Stimulated activated CD4-positive, alpha-beta T cell treated with anti-CD3 and anti-CD28 coated beads, TNF-alpha, amount 100 ng/mL, for 24 hours (primary cell): ENCODE data around the gene NFATC1.
A peak's percentile ranks its signal among the peaks of the same experiment; 100 is the strongest.

ENCODE experiments used
- DNase-seq, 3 experiments: peaks; one replicate each; pipeline ENCODE4 v3.0.0-alpha.2; 2020; ENCODE audit warnings: low read depth in 3 of 3

NFATC1 gene

DNA sequence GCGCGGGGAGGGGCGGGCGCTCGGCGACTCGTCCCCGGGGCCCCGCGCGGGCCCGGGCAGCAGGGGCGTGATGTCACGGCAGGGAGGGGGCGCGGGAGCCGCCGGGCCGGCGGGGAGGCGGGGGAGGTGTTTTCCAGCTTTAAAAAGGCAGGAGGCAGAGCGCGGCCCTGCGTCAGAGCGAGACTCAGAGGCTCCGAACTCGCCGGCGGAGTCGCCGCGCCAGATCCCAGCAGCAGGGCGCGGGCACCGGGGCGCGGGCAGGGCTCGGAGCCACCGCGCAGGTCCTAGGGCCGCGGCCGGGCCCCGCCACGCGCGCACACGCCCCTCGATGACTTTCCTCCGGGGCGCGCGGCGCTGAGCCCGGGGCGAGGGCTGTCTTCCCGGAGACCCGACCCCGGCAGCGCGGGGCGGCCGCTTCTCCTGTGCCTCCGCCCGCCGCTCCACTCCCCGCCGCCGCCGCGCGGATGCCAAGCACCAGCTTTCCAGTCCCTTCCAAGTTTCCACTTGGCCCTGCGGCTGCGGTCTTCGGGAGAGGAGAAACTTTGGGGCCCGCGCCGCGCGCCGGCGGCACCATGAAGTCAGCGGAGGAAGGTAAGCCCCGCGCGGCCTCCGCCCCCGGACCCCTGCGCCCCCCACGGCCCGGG lies at the start of gene NFATC1:
Gene NFATC1 (plus strand): TSS at position 170 of the 644 bp plus-strand sequence. CDS start 295 bp downstream, at position 465.
- DNase-seq, result peak; percentile 74 to 89 (median 79)

DNA sequence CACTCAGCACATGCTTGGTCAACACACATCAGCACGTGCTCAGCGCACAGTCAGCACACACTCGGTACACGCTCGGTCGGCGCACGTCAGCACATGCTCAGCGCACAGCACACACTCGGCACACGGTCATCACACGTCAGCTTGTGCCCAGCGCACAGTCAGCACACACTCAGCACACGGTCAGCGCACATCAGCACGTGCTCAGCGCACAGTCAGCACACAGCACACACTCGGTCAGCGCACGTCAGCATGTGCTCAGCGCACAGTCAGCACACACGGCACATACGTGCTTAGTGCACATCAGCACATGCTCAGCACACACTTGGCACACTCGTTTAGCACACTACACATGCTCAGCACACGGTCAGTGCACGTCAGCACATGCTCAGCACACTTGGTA lies 49.7 kb upstream of the NFATC1 start:
- DNase-seq, result no peak

DNA sequence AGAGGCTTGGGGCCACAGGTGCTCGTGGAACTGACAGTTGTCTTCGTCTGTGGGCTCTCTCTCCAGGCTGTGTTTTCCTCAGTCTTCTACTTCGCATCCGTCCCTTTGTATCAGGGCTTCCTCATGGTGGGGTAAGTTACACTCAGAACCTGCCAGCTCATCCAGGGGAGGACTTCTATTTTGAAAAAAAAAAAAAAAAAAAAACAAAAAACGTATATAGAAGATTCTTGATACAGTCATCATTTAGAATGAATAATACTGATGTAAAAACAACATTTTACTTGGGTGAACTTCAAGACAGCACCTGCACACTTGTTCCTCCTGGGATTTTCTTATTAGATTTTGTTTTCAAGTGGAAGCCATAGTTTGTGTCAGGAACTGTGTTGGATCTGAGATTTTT lies 47.7 kb upstream of the NFATC1 start:
- DNase-seq, result no peak

DNA sequence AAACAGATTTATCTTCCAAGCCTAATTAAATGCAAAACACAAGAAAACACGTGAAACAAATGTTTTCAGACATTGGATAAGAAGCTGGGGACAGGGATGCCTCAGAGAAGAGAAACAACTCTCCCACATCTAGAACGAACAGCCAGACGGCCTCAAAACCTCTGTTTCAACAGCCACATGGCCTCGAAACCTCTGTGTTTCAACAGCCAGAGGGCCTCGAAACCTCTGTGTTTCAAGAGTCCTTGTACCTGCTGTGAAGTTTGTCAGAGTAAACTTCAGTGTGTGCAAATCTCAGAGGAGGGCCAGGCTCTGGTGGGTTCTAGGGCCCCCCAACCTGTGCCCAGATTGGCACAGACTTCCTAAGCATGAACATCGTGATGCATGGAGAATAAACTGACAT lies 43.3 kb upstream of the NFATC1 start:
- DNase-seq, result no peak

DNA sequence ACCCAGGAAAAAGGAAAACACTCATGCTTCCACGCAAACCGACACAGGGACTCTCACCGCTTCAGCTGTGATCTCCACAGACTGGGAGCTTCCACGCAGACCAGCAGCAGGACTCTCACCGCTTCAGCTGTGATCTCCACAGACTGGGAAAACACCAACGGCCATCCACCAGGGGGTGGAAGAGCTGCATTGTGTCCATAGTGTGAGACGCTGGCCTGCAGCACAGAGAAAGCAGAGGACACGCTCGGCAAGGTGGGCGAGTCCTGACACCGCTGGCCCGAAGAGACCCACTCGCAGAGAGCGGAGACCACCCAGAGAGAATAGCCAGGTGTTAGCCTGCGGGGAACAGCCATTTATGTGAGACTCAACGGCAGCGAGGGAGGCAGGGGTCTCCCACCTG lies 42.5 kb upstream of the NFATC1 start:
- DNase-seq, result no peak

DNA sequence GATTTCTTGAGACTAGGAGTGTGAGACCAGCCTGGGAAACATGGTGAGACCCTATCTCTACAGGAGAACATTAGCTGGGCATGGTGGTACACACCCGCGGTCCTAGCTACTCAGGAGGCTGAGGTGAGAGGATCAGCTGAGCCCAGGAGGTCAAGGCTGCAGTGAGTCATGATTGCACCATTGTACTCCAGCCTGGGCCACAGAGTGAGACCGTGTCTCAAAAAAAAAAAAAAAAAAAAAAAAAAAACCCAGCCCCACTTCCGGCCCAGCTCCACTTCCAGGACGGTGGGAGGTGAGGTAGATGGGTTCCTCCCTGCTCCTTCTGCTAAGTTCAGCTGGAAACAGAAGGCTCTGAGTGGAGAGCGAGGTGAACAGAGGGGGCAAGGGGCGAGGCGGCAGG lies 41.4 kb upstream of the NFATC1 start:
- no peak for DNase-seq

DNA sequence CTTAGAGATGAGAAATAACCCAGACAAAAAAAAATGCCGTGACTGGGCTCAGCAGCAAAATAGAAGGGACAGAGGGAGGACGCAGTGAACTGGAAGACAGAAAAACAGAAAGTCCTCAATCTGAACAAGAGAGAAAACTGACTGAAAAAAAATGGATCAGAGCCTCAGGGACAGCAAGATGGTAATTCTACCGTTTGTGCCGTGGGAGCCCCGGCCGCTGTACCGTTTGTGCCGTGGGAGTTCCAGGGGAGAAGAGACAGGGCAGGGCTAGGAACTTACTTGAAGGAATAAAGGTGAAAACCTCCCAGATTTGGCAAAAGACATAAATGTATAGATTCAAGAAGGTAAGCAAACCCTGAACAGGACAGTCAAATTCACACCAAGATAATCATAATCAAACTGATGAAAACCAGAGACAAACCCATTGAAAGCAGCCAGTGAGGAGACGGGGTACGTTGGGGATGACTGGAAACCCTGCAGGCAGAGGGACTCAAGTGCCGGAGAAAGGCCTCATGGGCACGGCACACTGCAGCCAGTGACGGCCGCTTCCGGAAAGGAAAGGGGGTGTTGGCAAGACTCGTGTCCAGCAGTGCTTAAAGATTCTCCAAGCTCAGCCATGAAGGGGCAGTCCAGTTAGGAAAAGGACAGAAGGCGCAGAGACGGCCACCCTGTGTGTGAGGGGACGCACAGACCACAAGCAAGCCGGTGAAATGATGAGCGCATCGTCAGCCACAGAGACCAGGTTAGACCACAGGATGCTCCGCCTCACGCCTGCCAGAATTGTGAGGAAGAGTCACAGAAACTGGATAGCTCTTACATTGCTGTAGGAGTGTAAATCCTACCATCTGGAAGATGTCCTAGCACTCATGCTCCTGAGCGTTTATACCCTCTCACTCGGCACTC lies 40.0 kb upstream of the NFATC1 start:
- no peak for DNase-seq

DNA sequence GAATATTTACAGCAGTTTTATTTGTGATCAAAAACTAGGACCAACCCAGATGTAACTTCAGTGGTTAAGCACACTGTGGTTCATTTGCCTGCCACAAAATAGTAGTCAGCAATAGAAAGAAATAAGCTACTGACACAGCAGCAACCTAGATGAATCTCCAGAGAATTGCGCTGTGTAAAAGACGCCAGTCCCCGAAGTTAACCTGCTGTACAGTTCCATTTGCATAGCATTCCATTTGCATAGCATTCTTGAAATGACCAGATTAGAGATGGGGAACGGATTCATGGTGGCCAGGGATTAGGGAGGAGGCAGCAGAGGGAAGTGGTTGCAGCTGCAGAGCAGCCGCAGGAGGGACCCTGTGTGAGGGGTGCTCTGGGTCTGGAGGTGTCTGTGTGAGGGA lies 39.3 kb upstream of the NFATC1 start:
- DNase-seq, result no peak

DNA sequence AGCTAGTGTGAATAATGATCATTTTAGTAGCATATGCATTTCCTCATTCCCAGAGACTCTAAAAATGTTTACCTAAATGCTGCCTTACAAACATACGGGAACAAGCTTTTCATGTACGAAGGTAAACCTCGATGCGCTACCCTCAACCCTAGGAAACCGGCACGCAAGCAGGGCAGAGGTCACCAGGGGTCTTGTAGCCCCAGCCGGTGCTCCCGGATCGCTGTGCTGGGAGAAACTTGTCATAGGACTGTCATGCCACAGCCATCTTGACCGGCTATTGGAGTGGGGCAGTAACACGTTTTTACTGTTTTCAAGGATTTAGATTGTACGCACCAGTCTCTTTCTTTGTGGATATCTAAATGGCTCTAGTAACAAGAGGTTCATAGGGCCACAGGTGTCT lies 34.8 kb upstream of the NFATC1 start:
- no peak for DNase-seq

DNA sequence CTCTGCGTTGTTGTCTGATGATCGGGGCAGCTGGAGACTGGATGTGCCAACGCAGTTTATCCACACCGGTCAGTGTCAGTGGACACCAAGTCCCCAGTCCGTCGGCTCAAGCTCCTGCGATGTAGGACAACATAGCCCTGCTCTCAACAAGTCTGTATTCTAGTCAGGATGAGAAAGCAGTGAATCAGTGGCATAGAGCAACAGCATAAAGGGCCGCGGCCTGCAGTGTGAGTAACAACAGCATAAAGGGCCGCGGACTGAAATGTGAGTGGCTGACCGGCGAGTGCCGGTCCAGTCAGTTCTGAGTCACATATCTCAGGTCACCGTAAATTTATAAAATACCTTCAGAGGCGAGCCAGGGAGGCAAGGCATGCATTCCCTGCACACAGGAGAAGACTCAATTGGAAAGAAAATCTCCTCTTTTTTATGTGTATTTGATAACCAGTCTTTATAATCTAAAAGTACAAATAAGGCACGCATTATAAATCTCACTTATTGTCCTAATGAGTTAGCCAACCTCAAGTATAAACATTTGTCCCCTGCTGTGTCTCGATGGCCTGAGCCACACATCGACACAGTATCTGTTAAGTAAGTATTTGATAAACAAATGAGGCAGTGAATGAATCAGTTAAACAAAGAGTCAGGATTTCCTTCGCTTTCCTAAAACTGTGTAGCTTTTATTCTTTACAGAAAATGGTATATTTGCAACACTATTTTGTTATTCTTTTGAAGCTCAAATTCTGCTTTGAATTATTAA lies 33.8 kb upstream of the NFATC1 start:
- no peak for DNase-seq

DNA sequence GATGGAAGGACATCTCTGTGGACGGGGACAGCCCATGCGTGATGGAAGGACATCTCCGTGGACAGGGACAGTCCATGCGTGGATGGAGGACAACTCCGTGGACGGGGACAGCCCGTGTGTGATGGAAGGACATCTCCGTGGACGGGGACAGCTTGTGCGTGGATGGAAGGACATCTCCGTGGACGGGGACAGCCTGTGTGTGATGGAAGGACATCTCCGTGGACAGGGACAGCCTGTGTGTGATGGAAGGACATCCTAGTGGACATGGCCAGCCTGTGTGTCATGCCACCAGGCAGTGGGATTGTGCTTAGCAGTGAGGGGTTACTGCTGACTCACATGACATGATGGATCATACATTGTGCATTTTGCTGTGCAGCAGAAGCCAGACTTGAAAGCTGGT lies 30.0 kb upstream of the NFATC1 start:
- DNase-seq, result no peak

DNA sequence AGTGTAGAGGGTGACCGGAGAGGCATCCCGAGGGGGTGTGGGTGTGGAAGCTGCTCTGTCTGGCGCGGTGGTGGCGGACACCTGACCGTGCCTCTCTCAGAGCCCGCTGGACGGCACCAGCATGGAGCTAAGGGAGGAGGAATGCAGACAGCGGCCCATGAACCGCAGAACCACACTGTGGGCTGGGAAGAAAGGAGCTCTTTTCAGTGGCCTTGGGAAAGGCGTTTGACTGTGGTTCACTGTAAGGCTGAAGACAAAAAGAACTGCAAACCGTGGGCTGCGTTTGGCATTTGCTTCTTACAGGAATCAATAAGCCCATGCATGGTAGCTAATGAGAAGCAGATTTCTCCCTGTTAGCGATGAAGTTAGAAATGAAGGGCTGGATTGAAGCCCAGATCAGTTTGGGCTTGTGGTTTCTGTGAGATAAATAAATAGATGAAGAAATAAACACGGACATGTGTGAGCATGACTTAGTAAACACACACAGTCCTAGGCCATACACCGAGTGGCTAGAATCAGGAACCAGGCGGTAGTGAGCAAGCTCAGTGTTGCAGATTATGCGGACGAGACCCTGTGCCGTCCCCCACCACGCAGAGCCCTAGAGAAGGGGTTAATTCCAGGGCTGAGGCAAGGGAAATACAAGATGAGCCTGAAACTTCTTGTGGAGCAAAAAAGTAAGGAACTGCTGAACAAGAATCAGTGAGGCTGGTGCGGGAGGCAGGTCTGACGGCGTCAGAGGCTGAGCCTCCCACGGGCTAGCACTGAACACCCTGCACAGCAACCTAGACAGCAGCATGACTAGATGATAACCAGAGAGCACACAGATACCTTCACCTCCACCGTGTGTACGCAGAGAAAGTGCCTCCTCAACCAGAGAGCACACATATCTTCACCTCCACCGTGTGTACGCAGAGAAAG lies 29.3 kb upstream of the NFATC1 start:
- DNase-seq, result no peak

DNA sequence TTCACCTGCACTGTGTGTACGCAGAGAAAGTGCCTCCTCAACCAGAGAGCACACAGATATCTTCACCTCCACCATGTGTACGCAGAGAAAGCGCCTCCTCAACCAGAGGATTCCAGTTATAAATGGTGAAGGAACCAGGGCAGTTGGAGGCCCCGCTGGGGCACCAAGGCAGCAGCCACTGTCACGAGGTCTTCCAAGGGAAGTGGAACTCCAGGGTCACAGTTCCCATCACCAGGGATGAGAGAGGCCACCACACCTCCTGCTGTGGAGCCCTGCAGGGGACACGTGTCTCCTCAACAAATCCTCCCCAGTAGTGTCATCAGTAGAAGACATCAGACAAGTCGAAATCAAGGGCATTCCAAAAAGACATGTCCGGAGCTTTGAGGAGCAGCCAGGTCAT lies 28.2 kb upstream of the NFATC1 start:
- DNase-seq, result no peak

DNA sequence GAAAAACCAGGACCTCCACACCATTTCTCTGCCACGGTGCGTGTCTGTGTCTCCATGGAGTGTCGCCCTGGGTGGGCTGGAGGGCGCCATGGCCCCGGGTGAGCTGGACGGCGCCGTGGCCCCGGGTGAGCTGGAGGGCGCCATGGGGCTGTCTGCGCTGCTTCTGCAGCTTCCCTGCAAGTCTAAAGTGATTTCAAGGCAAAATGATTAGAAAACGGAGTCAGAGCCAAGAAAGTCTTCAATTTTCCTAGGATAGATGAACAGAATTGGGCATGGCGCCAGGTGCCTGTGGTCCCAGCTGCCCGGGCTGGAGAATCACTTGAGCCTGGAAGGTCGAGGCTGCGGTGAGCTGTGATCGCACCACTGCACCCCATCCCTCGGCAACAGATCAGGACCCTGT lies 27.7 kb upstream of the NFATC1 start:
- DNase-seq, result no peak

DNA sequence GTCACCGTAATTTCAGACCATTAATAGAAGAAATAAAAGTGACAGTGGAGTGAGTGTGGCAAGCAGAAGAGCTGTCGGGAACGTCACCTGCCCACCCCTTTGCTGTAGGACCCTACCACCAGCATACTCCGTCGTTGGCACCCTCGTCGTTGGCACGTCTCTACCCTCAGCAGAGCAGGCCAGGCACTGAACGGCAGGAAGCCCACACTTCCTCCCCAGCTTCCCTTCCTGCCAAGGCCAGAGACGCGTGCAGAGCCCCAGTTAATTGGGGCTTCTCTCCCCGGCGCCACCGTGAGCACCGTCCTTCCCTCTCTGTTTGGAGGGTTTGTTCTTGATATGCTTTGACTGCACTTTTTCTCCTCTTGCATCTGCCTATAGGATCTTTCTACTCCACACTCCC lies 27.0 kb upstream of the NFATC1 start:
- no peak for DNase-seq

DNA sequence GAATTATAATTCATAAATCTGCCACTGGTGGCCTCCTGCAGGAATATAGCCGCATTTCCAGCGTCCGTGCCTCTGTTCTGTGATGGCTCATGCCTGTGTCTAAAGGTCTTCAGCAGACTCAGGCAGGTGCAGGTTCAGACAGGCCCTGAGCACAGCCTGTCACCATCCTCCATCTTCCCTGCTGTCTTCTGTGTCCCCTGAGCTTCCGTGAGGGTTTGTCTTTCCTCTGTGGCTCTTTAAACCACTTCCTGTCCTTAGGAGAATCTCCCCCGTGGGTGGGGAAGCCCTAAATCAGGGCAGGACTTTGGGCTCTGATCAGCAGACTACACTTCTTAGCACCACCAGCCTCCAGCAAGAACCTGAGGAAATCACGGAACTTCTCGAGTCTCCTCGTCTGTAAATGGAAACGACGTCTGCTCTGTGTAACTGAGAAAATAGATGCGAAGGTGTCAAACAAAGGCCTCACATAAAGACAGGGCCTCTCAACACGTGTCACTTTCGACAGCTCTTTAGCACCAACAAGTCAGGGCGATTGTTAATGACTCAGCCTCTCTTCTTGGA lies 24.1 kb upstream of the NFATC1 start:
- DNase-seq, result no peak

DNA sequence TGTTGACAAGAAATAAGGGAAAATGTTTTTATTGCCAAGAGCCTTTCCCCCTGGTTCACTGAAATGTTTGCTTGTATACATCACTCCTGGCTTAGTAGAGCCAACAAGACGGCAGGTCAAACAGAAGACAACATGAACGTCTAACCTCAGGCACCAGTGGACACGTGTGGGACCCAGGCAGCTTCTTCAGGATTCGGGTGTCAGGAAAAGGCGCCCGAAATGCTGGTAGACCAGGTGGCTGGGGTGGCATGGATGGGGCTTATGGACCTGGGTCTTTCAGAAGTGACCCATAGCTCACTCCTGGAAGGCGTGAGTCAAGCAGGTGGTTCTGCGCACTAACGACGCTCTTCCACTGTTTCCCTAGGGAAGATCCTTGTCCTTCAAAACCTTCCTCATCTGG lies 23.3 kb upstream of the NFATC1 start:
- DNase-seq, result no peak

DNA sequence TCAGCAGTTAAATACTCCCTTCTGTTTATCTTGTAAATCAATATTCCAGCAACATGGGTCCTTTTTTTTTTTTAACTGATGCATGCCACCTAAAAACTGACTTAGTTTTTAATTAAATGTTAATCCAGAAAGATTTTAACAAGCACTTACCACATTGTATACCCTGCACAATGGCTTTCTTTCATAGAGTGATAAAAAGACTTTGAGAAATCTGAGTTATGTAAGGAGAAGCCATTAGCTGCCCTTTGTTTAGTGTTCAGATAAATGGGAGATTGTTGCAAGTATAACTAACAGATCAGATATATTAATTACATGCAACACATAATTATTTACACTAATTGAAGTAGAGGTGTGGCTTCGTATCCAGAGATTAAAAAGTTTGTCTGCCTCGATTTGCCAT lies 22.7 kb upstream of the NFATC1 start:
- DNase-seq, result no peak

DNA sequence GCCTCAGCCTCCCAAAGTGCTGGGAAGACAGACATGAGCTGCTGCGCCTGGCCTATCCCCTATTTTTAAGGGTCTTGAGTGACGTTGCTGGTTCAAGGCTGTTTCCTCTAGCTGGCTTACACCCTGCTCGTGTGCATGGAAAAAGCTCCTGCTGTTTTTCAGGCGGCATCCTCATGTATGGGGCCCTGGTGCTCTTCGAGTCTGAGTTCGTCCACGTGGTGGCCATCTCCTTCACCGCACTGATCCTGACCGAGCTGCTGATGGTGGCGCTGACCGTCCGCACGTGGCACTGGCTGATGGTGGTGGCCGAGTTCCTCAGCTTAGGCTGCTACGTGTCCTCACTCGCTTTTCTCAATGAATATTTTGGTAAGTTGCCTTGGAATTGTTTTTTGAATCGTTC lies 22.0 kb upstream of the NFATC1 start:
- no peak for DNase-seq

DNA sequence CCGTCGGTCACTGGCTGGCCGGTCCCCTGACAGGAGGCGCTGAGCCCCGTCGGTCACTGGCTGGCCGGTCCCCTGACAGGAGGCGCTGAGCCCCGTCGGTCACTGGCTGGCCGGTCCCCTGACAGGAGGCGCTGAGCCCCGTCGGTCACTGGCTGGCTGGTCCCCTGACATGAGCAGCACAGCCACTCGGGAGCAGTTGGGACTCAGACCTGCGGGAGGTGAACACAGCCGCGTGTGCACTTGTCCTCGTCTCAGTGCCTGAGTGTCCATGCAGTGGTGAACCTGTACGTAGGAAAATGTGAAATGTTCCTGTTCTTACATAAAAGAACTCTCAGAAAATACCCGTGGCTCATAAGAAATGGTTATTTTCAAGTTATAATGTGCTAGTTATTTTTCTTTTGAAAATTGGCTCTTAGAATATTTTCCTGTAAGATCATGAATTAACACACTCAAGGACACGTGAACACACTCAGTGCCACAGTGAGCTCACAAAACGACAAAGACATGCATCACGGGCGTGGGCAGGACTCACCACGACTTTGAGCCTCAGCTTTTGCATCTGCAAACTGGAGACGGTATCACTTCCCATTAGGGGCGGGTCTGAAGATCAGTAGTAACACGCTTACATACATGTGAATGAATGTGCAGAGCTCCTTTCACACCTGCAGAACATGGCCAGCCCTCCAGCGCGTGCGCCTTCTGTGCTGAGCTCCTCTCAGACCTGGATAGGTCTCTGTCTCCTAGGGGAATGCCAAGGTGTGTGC lies 21.1 kb upstream of the NFATC1 start:
- no peak for DNase-seq
